WERI-Rb-1 (cell line): Measurements from ENCODE around the gene TUBB4B.
A peak's percentile ranks its signal among the peaks of the same experiment; 100 is the strongest.

Source experiments
- DNase-seq: peaks from one replicate; pipeline ENCODE4 v3.0.0-alpha.2; 2020
- H3K27ac ChIP-seq: fragments of 250-450 bp; sonication (Bioruptor Pico); 2 replicates; pipeline ENCODE4 v1.5.1; 2020; ENCODE audit warnings: mild to moderate bottlenecking, moderate library complexity
- H3K27me3 ChIP-seq: fragments of 250-450 bp; sonication (Bioruptor Pico); 2 replicates; pipeline ENCODE4 v1.5.1; 2021; ENCODE audit warnings: mild to moderate bottlenecking, low read depth, moderate library complexity; ENCODE audit not compliant: insufficient read depth, severe bottlenecking
- H3K36me3 ChIP-seq: fragments of 250-450 bp; sonication (Bioruptor Pico); 2 replicates; pipeline ENCODE4 v1.5.1; 2020; ENCODE audit warnings: mild to moderate bottlenecking, moderate library complexity
- H3K4me3 ChIP-seq: 2 replicates; pipeline ENCODE4 v1.5.1; 2011; ENCODE audit warnings: low read depth, mild to moderate bottlenecking, control low read depth, low read length
- H3K9me3 ChIP-seq: fragments of 250-450 bp; sonication (Bioruptor Pico); 2 replicates; pipeline ENCODE4 v1.5.1; 2021; ENCODE audit warnings: mild to moderate bottlenecking, moderate library complexity; ENCODE audit not compliant: severe bottlenecking
- CTCF ChIP-seq: IDR thresholded peaks from 2 replicates; pipeline ENCODE4 v1.5.1; 2011; ENCODE audit warnings: low read depth, mild to moderate bottlenecking, control low read depth, inconsistent platforms, low read length

TUBB4B gene

GRCh38 chr9:137252555-137253506, 11.7 kb downstream of the TUBB4B start:
- H3K4me3 ChIP-seq: no peak overlapping the region
- H3K9me3 ChIP-seq: no peaks in the 10 kb centered on the region
- TF ChIP-seq CTCF: no peak
- H3K27me3 ChIP-seq: no peaks in the 10 kb centered on the region
- H3K36me3 ChIP-seq: peaks cover 3% of the 10 kb centered on the region; the same call in 1 of the 2 replicates
- no peak overlapping the region for H3K27ac ChIP-seq
- peak; percentile 55 for DNase-seq

- Histone ChIP-seq H3K27me3 (no peaks in the 10 kb centered on the region), H3K9me3 (no peaks in the 10 kb centered on the region), H3K27ac (peak overlapping the region; percentile 88), H3K4me3 (peak overlapping the region; percentile 65), H3K36me3 (peaks cover 3% of the 10 kb centered on the region; the same call in 1 of the 2 replicates)
- no peak for DNase-seq
- no peak for TF ChIP-seq CTCF
Measured at GRCh38 chr9:137253717-137254623, 12.9 kb downstream of the TUBB4B start.

GRCh38 chr9:137254624-137255447, 13.7 kb downstream of the TUBB4B start, which contains the start of gene NELFB:
NELFB (plus strand) TSS chr9:137255327.
- DNase-seq: peak; percentile 84

GRCh38 chr9:137255448-137256114, 14.5 kb downstream of the TUBB4B start:
- H3K9me3 ChIP-seq: no peaks in the 10 kb centered on the region
- peak overlapping the region; percentile 76 for H3K4me3 ChIP-seq
- TF ChIP-seq CTCF: no peak
- H3K27ac ChIP-seq: peak overlapping the region; percentile 75
- peak; percentile 43 for DNase-seq
- no peaks in the 10 kb centered on the region for H3K27me3 ChIP-seq
- H3K36me3 ChIP-seq: peaks cover 3% of the 10 kb centered on the region; the same call in 1 of the 2 replicates

More at GRCh38 chr9:137254624-137255447, 13.7 kb downstream of the TUBB4B start, which contains the start of gene NELFB:
- H3K27ac ChIP-seq: peak within 1 kb of the TSS; percentile 88
- no peak for TF ChIP-seq CTCF
- H3K36me3 ChIP-seq: peaks cover 3% of the 10 kb centered on the region; the same call in 1 of the 2 replicates
- peak within 1 kb of the TSS; percentile 76 for H3K4me3 ChIP-seq
- H3K27me3 ChIP-seq: no peaks in the 10 kb centered on the region
- H3K9me3 ChIP-seq: no peaks in the 10 kb centered on the region
